T-helper 9 cell (primary cell): ENCODE measurements around the gene CYTH3.

Source experiments
- DNase-seq: peaks from one replicate; pipeline ENCODE4 v3.0.0-alpha.2; 2020

The CYTH3 gene

DNA sequence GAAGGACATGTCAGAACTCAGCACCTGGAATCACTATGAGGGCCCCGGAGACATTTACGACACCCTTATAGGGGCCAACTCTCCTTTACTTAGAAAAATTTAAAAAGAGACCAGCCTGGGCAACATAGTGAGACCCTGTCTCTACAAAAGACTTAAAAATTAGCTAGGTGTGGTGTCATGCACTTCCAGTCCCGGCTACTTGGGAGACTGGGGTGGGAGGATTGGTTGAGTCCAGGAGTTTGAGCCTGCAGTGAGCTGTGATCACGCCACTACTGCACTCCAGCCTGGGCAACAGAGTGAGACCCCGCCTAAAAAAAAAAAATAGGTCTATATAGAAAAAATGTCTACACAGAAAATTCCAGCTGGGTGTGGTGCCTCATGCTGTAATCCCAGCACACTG lies 7.5 kb upstream of the CYTH3 start:
- DNase-seq = no peak

GRCh38 chr7:6279341-6279740 lies 6.9 kb upstream of the CYTH3 start:
- DNase-seq = no peak

DNA sequence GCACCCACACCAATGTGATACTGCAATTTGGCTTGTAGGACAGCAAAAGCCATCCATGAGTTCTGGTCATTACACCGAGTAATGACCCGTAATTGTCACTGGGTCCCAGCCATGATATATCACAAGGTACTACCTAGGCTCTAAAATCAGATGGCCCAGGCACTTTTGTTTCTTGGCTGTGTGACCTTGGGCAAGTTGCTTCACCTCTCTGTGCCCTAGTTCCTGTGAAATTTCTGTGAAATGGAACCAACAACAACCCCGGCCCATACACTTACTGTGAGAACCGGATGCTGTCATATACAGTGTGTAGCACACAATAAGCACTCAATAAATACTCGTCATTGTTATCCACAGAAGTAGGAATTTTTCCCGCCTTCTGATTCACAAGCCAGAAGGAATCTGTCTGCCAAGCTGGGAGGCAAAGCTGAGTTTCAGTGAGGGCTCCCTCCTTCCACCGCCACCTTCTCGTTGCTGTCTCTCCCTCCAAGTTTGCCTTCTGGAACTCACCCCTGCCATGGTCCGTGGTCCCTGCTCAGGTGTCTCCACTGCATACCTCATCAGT lies 6.4 kb upstream of the CYTH3 start:
- DNase-seq = no peak

GRCh38 chr7:6277476-6277875 lies 5.1 kb upstream of the CYTH3 start:
- no peak for DNase-seq

DNA sequence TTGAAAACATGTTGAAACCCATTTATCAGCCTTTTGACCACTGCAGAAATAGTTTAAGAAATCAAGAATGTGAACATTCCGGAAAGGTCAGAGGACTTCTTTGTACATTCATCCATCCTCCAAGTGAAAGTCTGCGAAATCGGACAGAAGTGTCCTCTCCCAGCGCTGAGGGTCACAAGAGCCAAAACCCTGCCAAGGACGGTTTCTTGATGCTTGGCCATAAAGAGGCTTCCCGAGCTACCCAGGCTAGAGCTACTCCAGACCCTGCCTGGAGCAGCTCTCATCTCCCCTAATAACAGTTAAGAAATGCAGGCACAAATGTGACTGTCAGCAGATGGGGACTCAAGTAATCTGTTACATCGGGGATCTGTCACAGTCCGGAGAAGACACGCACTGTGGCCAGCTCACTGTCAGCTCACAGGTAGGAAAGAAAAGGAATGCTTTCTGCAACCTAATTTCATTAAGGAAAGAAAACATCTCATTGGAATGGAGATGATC lies 4.5 kb upstream of the CYTH3 start:
- DNase-seq = no peak

DNA sequence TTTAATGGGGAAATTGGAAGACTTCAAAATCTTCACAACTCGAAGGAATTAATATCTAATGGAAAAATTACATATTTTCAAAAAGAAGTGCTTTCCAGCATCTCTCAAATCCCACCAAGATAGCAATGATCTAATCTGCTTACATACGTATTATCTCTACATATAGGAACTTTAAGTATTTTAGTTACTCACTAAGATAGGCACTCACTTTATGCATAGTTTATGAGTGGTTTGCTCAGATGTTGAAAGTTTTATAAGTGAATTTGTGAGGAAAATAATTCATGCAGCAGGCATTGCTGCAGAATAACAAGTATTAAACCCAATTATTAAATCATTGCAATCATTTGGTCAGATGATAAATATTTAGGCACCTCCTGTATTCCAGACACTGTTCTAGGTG lies 2.3 kb upstream of the CYTH3 start:
- DNase-seq = no peak

- DNase-seq = no peak
These were observed 1.6 kb upstream of the CYTH3 start for GRCh38 chr7:6273917-6274630.

DNA sequence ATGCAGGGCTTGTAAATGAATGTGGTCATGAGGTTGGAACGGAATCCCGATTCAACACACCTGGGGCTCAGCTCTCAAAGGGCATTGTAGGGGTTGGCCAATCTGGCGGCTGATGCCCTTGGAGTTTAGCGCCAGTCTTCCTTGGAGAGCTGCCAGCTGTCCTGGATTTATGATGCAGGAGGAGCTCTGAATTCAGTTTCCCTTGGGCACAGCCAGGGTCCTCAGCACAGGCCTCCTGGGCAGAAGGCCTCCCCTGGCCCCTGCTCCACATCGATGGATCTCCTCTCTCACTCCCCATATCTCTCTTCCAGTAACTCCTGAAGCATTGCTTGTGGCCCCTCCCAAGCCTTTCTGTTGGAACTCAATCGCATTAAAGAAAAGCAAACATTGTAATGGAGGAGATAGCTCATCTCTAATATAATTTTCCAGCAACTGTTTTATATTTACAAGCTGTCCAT lies 985 bp upstream of the CYTH3 start:
- DNase-seq = no peak

DNA sequence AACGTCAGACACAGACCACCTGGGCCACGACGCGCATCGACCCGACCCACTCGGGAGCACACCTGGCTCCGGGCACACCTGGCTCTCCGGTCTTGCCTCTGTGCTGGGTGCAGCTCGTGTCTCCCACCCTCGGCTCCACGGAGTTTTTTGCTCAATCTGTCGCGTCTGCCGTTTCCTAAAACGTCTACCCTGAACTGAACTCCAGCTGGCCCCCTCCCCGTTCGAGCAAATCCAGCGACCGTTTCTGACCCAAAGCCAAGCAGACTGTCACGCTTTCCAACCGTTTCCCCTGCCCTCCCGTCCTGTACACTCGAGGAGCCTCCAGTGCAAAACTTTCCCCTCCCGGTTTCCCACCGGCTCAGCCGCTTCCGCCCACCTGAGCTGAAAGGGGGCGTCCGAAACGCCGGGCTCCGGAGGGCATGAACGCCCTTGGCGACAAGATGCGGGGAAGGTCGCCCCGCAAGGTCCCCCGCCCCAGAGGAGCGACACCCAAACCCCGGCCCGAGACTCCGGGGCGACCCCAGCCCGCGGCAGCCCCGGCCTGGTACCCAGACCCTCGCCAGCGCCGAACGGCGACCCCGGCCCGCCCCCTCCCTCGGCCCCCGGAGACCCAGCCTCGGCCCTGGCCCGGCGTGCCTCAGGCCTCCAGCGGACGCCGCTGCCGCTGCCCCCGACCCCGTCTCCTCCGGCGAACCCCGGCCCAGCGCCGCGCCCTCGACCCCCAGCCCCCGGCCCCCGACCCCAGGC lies 557 bp downstream of the CYTH3 start:
- peak; percentile 19 for DNase-seq

GRCh38 chr7:6271060-6271658 lies 1.3 kb downstream of the CYTH3 start:
- peak; percentile 21 for DNase-seq

DNA sequence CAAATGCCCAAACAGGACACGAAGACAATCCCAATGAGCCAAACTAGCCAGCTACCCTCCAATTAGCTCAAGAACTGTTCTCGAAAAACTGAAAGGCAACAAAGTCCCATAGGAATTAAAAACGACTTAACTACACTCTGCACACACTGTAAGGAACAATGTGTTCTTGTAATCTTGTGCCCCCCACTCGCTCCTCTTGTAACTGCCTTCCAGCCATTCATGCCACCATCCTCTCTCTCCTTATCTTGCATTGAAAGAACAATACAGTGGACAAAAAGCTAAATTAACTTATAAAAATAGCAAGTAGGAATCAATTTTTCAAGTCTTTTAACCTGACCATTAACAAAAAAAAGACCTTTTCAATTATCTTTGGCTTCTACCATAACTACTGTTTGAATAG lies 2.9 kb downstream of the CYTH3 start:
- DNase-seq = no peak

GRCh38 chr7:6268907-6269306 lies 3.5 kb downstream of the CYTH3 start:
- DNase-seq = no peak

GRCh38 chr7:6268023-6268900 lies 4.2 kb downstream of the CYTH3 start:
- DNase-seq = no peak

- no peak for DNase-seq
These were observed 5.7 kb downstream of the CYTH3 start for GRCh38 chr7:6266699-6267098.

- DNase-seq = no peak
These were observed 10.2 kb downstream of the CYTH3 start for GRCh38 chr7:6262221-6262620.

GRCh38 chr7:6261699-6262098 lies 10.7 kb downstream of the CYTH3 start:
- no peak for DNase-seq

- no peak for DNase-seq
These were observed 11.9 kb downstream of the CYTH3 start for GRCh38 chr7:6260291-6261187.

GRCh38 chr7:6259257-6259656 lies 13.2 kb downstream of the CYTH3 start:
- no peak for DNase-seq

GRCh38 chr7:6258440-6259182 lies 13.8 kb downstream of the CYTH3 start:
- no peak for DNase-seq

DNA sequence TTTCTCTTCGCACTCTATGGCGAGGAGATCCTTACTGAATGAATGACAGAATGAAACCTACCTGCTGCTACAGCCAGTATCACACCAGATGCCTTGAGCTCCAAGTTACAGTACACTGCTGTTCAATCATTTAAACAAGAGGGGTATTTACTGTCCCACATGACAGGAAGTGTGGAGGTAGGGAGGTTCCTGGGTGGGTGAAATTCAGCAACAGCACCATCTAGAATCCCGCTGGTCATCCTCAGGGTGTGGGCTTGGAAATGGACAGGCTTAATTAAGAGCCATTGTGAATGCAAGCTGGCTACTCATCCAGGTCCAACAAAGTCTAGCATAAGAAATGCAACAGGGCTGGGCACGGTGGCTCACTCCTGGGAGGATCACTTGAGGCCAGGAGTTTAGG lies 14.7 kb downstream of the CYTH3 start:
- DNase-seq = no peak
